Esophagus squamous epithelium (tissue), 4 donors: ENCODE measurements around the gene C3.

ENCODE experiments used
- POLR2A ChIP-seq, 4 donors: fragments of 450-650 bp; IDR thresholded peaks; one replicate each; pipeline ENCODE4 v1.6.1; 2017; ENCODE audit warnings: antibody characterized with exemption in 4 of 4, mild to moderate bottlenecking in 4 of 4, moderate library complexity in 3 of 4
- TF ChIP-seq, protein P1 (sequence below), 6 experiments: fragments of 450-650 bp in 4 of 6; fragments of 200-600 bp in 2 of 6; sonication (generic) in 2 of 6; IDR thresholded peaks; one replicate each; pipeline ENCODE4 v1.5.1; 2016 to 2019; ENCODE audit warnings: antibody characterized with exemption in 6 of 6, mild to moderate bottlenecking in 4 of 6, moderate library complexity in 4 of 6

DNA sequence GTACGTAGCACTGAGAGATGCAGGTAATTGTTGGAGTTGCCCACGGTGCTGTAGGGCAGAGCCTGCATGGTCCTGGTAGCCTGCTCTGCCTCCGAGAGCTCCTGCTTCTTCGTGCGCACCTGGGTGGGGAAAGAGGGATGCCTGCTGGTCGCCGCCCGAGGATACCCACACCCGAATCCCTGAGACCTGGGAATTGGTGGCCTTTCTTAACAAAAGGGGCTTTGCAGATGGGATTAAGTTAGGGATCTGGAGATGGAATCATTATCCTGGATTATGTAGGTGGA is 9.4 kb downstream of the C3 start:
- TF ChIP-seq, protein P1, sequence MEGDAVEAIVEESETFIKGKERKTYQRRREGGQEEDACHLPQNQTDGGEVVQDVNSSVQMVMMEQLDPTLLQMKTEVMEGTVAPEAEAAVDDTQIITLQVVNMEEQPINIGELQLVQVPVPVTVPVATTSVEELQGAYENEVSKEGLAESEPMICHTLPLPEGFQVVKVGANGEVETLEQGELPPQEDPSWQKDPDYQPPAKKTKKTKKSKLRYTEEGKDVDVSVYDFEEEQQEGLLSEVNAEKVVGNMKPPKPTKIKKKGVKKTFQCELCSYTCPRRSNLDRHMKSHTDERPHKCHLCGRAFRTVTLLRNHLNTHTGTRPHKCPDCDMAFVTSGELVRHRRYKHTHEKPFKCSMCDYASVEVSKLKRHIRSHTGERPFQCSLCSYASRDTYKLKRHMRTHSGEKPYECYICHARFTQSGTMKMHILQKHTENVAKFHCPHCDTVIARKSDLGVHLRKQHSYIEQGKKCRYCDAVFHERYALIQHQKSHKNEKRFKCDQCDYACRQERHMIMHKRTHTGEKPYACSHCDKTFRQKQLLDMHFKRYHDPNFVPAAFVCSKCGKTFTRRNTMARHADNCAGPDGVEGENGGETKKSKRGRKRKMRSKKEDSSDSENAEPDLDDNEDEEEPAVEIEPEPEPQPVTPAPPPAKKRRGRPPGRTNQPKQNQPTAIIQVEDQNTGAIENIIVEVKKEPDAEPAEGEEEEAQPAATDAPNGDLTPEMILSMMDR (IDR thresholded peaks at IDR 0.05): no peak
- no peak for TF ChIP-seq POLR2A (IDR thresholded peaks at IDR 0.05)
